B cell (primary cell): ENCODE data around the gene FLII. TPM values are rescaled to one million over a fixed set of nuclear protein-coding genes. Genes with fewer than 3 reads are reported as not detected.

Experiments used
- ATAC-seq: fragments of 200-7000 bp; cut with Tn5 transposase; one replicate; pipeline ENCODE4 v1.10.0; 2021; ENCODE audit warnings: low read depth, mild to moderate bottlenecking, moderate number of reproducible peaks, moderate library complexity
- CTCF ChIA-PET: fragments of 350-600 bp; sonication (Branson Sonifier 250); formaldehyde crosslinking; loops from one replicate; lab custom pipeline; 2021; ENCODE audit warnings: antibody characterized with exemption, inconsistent platforms; lab: Charles Lee
- POLR2A ChIA-PET: fragments of 350-600 bp; sonication (Branson Sonifier 250); formaldehyde crosslinking; loops from one replicate; lab custom pipeline; 2021; ENCODE audit warnings: antibody characterized with exemption; lab: Charles Lee
- DNase-seq: peaks from one replicate; pipeline ENCODE4 v3.0.0; 2013
- H2AFZ ChIP-seq: 2 replicates; pipeline ENCODE4 v1.6.1; 2012; ENCODE audit warnings: mild to moderate bottlenecking, low read depth, low read length; ENCODE audit not compliant: insufficient read depth, poor library complexity, severe bottlenecking
- H3K27ac ChIP-seq, 2 donors: 1 replicate in 1 of 2; 2 replicates in 1 of 2; pipeline ENCODE4 v1.5.1; 2012 to 2013; ENCODE audit warnings: low read length in 2 of 2, mild to moderate bottlenecking in 2 of 2, moderate library complexity in 1 of 2
- H3K27me3 ChIP-seq, 4 experiments: fragments of 200-600 bp in 1 of 4; sonication (generic) in 1 of 4; replicated peaks in 1 of 4; 1 replicate in 2 of 4; 2 replicates in 2 of 4; pipeline versions ENCODE4 v1.6.1 to v1.7.0; 2013 to 2016; ENCODE audit warnings: low read length in 3 of 4, mild to moderate bottlenecking in 2 of 4, mixed read lengths in 1 of 4, moderate library complexity in 1 of 4; ENCODE audit not compliant: insufficient read depth in 4 of 4, control insufficient read depth in 3 of 4; ENCODE audit errors: control extremely low read depth in 1 of 4
- H3K36me3 ChIP-seq, 2 experiments: replicated peaks in 1 of 2; 1 replicate in 1 of 2; 2 replicates in 1 of 2; pipeline versions ENCODE4 v1.6.1 to v1.7.1; 2013; ENCODE audit warnings: low read length in 1 of 2; ENCODE audit not compliant: insufficient read depth in 2 of 2, control insufficient read depth in 1 of 2; ENCODE audit errors: control extremely low read depth in 1 of 2, extremely low read depth in 1 of 2
- H3K4me1 ChIP-seq, 2 donors: fragments of 200-600 bp in 1 of 2; sonication (generic) in 1 of 2; 1 replicate in 1 of 2; 2 replicates in 1 of 2; pipeline versions ENCODE4 v1.5.1 to v1.6.1; 2013 to 2017; ENCODE audit warnings: low read length in 2 of 2; ENCODE audit not compliant: control insufficient read depth in 2 of 2, insufficient read depth in 2 of 2
- H3K4me2 ChIP-seq: replicated peaks from 2 replicates; pipeline ENCODE3; 2012; ENCODE audit warnings: mild to moderate bottlenecking, low read depth, low read length; ENCODE audit not compliant: poor library complexity, severe bottlenecking
- H3K4me3 ChIP-seq, 5 experiments: fragments of 200-600 bp in 1 of 5; sonication (generic) in 1 of 5; 1 replicate in 3 of 5; 2 replicates in 2 of 5; pipeline versions ENCODE4 v1.5.1 to v1.7.0; 2011 to 2016; ENCODE audit warnings: low read length in 4 of 5, mild to moderate bottlenecking in 4 of 5, low read depth in 2 of 5, control low read depth in 1 of 5, moderate library complexity in 1 of 5; ENCODE audit not compliant: insufficient read depth in 1 of 5; ENCODE audit errors: control extremely low read depth in 1 of 5, extremely low read depth in 1 of 5
- H3K79me2 ChIP-seq: fragments of 200-600 bp; sonication (generic); one replicate; pipeline ENCODE4 v1.6.0; 2016; ENCODE audit warnings: low read length; ENCODE audit not compliant: control insufficient read depth, insufficient read depth
- H3K9ac ChIP-seq: fragments of 200-600 bp; sonication (generic); 2 replicates; pipeline ENCODE4 v1.6.1; 2017; ENCODE audit warnings: mild to moderate bottlenecking, low read length, moderate library complexity
- H3K9me3 ChIP-seq, 3 donors: one replicate each; pipeline versions ENCODE4 v1.6.1 to v1.7.1; 2013; ENCODE audit warnings: low read length in 2 of 3; ENCODE audit not compliant: control insufficient read depth in 2 of 3, insufficient read depth in 1 of 3; ENCODE audit errors: control extremely low read depth in 1 of 3
- H4K20me1 ChIP-seq: 2 replicates; pipeline ENCODE4 v1.6.0; 2012; ENCODE audit warnings: mild to moderate bottlenecking, low read length; ENCODE audit not compliant: insufficient read depth, control insufficient read depth, poor library complexity, severe bottlenecking
- H3K27ac Mint-ChIP-seq: one replicate; pipeline ENCODE4 v1.8.0; 2021; ENCODE audit warnings: mixed read lengths
- H3K27me3 Mint-ChIP-seq: one replicate; pipeline ENCODE4 v1.8.0; 2021; ENCODE audit warnings: mixed read lengths
- H3K4me1 Mint-ChIP-seq: one replicate; pipeline ENCODE4 v1.8.0; 2021; ENCODE audit warnings: mixed read lengths
- H3K4me3 Mint-ChIP-seq: one replicate; pipeline ENCODE4 v1.8.0; 2021; ENCODE audit warnings: mixed read lengths
- H3K9me3 Mint-ChIP-seq: one replicate; pipeline ENCODE4 v1.8.0; 2022; ENCODE audit warnings: mixed read lengths; ENCODE audit not compliant: insufficient read depth
- EZH2 ChIP-seq: IDR thresholded peaks from 2 replicates; pipeline ENCODE4 v1.6.1; 2012; ENCODE audit warnings: borderline replicate concordance, low read depth, mild to moderate bottlenecking, moderate library complexity, low read length; ENCODE audit not compliant: insufficient read depth, poor library complexity, severe bottlenecking
- WGBS: methylation state at CpG from one replicate; pipeline ENCODE4 v1.1.5; 2013; ENCODE audit warnings: missing lambda C conversion rate; ENCODE audit not compliant: insufficient coverage; 5-methylcytosine and 5-hydroxymethylcytosine counted together
- intact Hi-C: fragments of 100-400 bp; cut with micrococcal nuclease; formaldehyde crosslinking; loops from one replicate; pipeline ENCODE4 v1.10.0; 2022
- polyA plus RNA-seq: library from polyadenylated mRNA; depleted of rRNA; stranded (reverse); fragments of >200 nt; gene quantifications from 2 replicates; pipeline ENCODE4 v1.2.3, GENCODE V29; 2012
- total RNA-seq, 2 donors: library from RNA; stranded (reverse); fragments of 120-200 nt in 1 of 2; gene quantifications; 1 replicate in 1 of 2; 2 replicates in 1 of 2; pipeline versions ENCODE4 v1.2.3 to v1.2.4, GENCODE V29; 2013 to 2022
- TF ChIP-seq, protein P1 (sequence below): fragments of 200-600 bp; IDR thresholded peaks from one replicate; pipeline ENCODE4 v1.8.0; 2022; ENCODE audit warnings: antibody characterized with exemption, mild to moderate bottlenecking

The FLII gene
- total and polyA plus RNA-seq, 2 donors (not counting 1 experiment from before 2014, with no cell fraction given), result 357 to 531 TPM

DNA sequence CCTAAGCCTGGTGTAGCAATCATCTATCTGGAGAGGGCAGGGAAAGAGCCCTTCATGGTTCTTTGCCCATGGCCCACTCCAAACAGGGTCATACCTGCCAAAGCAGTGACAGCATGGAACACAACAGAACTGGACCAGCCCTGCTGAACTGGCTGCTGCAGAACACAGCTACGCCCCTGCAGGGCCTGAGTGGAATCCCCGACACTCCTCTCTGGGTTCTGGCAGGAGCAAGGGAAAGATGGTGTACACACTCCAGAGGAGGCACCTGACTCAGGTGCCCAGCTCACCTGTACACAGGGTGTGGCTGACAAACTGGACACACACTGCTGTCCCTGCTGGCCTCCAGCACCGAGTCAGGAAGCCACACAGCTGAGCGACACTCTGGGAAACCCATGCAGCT lies 21.7 kb upstream of the FLII start:
- ChIA-PET CTCF (no interaction called here), POLR2A (no interaction called here)
- H3K27ac ChIP-seq, result no peak overlapping the region
- Mint-ChIP-seq H3K9me3 (no peaks in the 10 kb centered on the region), H3K27ac (no peak overlapping the region), H3K4me1 (no peaks in the 10 kb centered on the region), H3K27me3 (no peaks in the 10 kb centered on the region), H3K4me3 (no peak overlapping the region)
- H3K36me3 ChIP-seq, result peaks cover 0 to 78% of the 10 kb centered on the region in 2 experiments
- TF ChIP-seq, protein P1, sequence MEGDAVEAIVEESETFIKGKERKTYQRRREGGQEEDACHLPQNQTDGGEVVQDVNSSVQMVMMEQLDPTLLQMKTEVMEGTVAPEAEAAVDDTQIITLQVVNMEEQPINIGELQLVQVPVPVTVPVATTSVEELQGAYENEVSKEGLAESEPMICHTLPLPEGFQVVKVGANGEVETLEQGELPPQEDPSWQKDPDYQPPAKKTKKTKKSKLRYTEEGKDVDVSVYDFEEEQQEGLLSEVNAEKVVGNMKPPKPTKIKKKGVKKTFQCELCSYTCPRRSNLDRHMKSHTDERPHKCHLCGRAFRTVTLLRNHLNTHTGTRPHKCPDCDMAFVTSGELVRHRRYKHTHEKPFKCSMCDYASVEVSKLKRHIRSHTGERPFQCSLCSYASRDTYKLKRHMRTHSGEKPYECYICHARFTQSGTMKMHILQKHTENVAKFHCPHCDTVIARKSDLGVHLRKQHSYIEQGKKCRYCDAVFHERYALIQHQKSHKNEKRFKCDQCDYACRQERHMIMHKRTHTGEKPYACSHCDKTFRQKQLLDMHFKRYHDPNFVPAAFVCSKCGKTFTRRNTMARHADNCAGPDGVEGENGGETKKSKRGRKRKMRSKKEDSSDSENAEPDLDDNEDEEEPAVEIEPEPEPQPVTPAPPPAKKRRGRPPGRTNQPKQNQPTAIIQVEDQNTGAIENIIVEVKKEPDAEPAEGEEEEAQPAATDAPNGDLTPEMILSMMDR, result no peak
- TF ChIP-seq EZH2, result no peak
- WGBS, result 100% methylated on average over 4 of the region's 4 CpGs
- H4K20me1 ChIP-seq, result no peaks in the 10 kb centered on the region
- H3K4me2 ChIP-seq, result no peak overlapping the region
- no peaks in the 10 kb centered on the region for H3K4me1 ChIP-seq
- no peak overlapping the region for H3K4me3 ChIP-seq
- intact Hi-C loops, result no loop called here
- H3K79me2 ChIP-seq, result no peaks in the 10 kb centered on the region
- no peaks in the 10 kb centered on the region for H3K9me3 ChIP-seq
- H2AFZ ChIP-seq, result no peak overlapping the region
- H3K27me3 ChIP-seq, result no peaks in the 10 kb centered on the region
- ATAC-seq (no peak), DNase-seq (no peak)
- no peak overlapping the region for H3K9ac ChIP-seq

DNA sequence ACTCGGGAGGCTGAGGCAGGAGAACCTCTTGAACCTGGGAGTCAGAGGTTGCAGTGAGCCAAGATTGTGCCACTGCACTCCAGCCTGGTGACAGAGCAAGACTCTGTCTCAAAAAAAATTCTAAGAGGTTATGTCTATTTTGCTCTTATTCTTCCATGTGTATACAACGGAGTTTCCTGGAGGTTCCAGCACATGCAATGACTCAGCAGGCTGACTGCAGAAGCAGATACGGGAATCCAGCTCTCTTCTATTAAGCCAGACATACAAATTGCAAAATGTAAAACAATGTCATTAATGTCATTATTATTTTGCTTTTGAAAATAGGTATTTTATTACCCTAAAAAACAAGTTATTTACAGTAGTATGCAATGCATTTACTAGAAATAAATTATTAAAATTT lies 20.3 kb upstream of the FLII start:
- WGBS, result 100% methylated on average over 1 of the region's 3 CpGs
- no peak for DNase-seq
- Mint-ChIP-seq H3K9me3 (no peaks in the 10 kb centered on the region), H3K4me3 (no peak overlapping the region), H3K27ac (no peak overlapping the region), H3K27me3 (no peaks in the 10 kb centered on the region), H3K4me1 (no peaks in the 10 kb centered on the region)
- no peaks in the 10 kb centered on the region for H3K4me1 ChIP-seq
- TF ChIP-seq, protein P1, result no peak
- TF ChIP-seq EZH2, result no peak
- no peak overlapping the region for H3K4me3 ChIP-seq
- no peaks in the 10 kb centered on the region for H3K79me2 ChIP-seq
- ATAC-seq, result no peak
- H3K9ac ChIP-seq, result no peak overlapping the region
- intact Hi-C loops, result no loop called here
- H4K20me1 ChIP-seq, result no peaks in the 10 kb centered on the region
- no peak overlapping the region for H3K4me2 ChIP-seq
- H3K27ac ChIP-seq, result no peak overlapping the region
- no peaks in the 10 kb centered on the region for H3K9me3 ChIP-seq
- H2AFZ ChIP-seq, result no peak overlapping the region
- ChIA-PET POLR2A (no interaction called here), CTCF (no interaction called here)
- peaks cover 0 to 73% of the 10 kb centered on the region in 2 experiments for H3K36me3 ChIP-seq
- H3K27me3 ChIP-seq, result no peaks in the 10 kb centered on the region
